Erythroblast (primary cell): ENCODE measurements around the gene BTBD1.

Experiments used
- GATA1 ChIP-seq: IDR thresholded peaks from 2 replicates; pipeline ENCODE4 v1.6.1; 2011; ENCODE audit warnings: low read depth, mild to moderate bottlenecking, control low read depth, low read length, moderate library complexity
- POLR2A ChIP-seq: IDR thresholded peaks from 2 replicates; pipeline ENCODE4 v1.6.1; 2011; ENCODE audit warnings: mild to moderate bottlenecking, low read length

DNA sequence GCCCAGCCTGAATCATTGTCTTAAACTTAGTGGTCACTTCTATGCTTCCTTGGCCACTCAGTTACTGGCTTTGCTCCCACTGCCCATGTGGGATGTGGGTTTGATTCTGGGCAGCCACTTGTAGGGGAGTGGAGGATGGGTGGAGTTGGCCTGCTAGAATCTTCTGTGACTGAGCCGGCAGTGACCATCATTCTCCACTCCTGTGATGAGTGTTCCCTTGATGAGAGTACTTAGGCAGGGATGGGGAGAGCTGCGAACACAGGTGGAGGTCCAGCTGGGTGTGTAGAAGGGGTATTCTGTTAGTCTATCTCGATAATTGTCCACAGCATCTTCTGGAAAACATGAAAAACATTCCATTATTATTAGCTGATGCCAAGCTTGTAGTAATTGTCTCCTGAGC, 48.4 kb upstream of the BTBD1 start:
- TF ChIP-seq POLR2A (no peak), GATA1 (no peak)
